ENCODE data around the gene CALHM5. TPM values are rescaled to one million over a fixed set of nuclear protein-coding genes. Genes with fewer than 3 reads are reported as not detected.

The CALHM5 gene
- total and polyA plus RNA-seq, 2 of the 4 experiments (the other 2 are of a cell fraction), result 3.3 to 10.8 TPM

GRCh38 chr6:116568821-116569755 lies 57.6 kb downstream of the CALHM5 start (continued):
- TF ChIP-seq SMC3 (IDR thresholded peaks at IDR 0.05; ENCODE audit: low read depth, low read length), result no peak

GRCh38 chr6:116570856-116571682 lies 59.6 kb downstream of the CALHM5 start, which contains the start of gene RWDD1:
RWDD1 (plus strand) TSS chr6:116571504; CDS start chr6:116571583, 79 bp downstream.
- BruUV-seq (replicated peaks), result no TSS peak
- TF ChIP-seq MXI1 (IDR thresholded peaks at IDR 0.05; ENCODE audit: borderline replicate concordance, low read depth, low read length), result peak; percentile 90
- peak; percentile 84 for TF ChIP-seq POLR2A (IDR thresholded peaks at IDR 0.05; ENCODE audit: low read depth, low read length)
- TF ChIP-seq MAFK (IDR thresholded peaks at IDR 0.05; ENCODE audit: low read depth, low read length), result 0 out of 2 replicates have a peak, but pooled peaks have one; percentile 1
- TF ChIP-seq, protein P1, sequence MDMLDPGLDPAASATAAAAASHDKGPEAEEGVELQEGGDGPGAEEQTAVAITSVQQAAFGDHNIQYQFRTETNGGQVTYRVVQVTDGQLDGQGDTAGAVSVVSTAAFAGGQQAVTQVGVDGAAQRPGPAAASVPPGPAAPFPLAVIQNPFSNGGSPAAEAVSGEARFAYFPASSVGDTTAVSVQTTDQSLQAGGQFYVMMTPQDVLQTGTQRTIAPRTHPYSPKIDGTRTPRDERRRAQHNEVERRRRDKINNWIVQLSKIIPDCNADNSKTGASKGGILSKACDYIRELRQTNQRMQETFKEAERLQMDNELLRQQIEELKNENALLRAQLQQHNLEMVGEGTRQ (IDR thresholded peaks at IDR 0.05; ENCODE audit: low read depth, low read length), result no peak
- TF ChIP-seq RAD21 (IDR thresholded peaks at IDR 0.05; ENCODE audit: low read length), result no peak
- TF ChIP-seq CEBPB (IDR thresholded peaks at IDR 0.05; ENCODE audit: low read depth, low read length), result peak; percentile 90
- TF ChIP-seq RCOR1 (IDR thresholded peaks at IDR 0.05; ENCODE audit: insufficient replicate concordance, low read length), result no peak
- no peak for TF ChIP-seq NFE2L2 (IDR thresholded peaks at IDR 0.05; ENCODE audit: low read depth, low read length)
- no peak for TF ChIP-seq RFX5 (IDR thresholded peaks at IDR 0.05; ENCODE audit: low read depth, low read length)
- TF ChIP-seq FOS (IDR thresholded peaks at IDR 0.05; ENCODE audit: low read depth, low read length), result peak; percentile 33; the same call in 1 of the 2 replicates

More at GRCh38 chr6:116570856-116571682, 59.6 kb downstream of the CALHM5 start, which contains the start of gene RWDD1:
- dilution Hi-C loops (cut with HindIII; ENCODE audit: low sequenced_read_pairs, unreplicated experiment), result no loop called here
- Histone ChIP-seq H3K79me1 (ENCODE audit: low read depth in 1 of 2, low read length in 2 of 2) (peaks cover 8 to 41% of the 10 kb centered on the region in 2 experiments), H3K23ac (ENCODE audit: low read depth, low read length) (peak within 1 kb of the TSS; percentile 83), H3K18ac (ENCODE audit: low read depth, low read length) (peak within 1 kb of the TSS; percentile 14; the same call in 1 of the 2 replicates), H3K4me3 (ENCODE audit: insufficient read depth, low read depth, low read length) (peak within 1 kb of the TSS; percentile 81), H4K20me1 (ENCODE audit: insufficient read depth, low read length) (peaks cover 3% of the 10 kb centered on the region; the same call in 1 of the 2 replicates), H4K8ac (ENCODE audit: low read depth in 2 of 2, low read length in 2 of 2) (peak within 1 kb of the TSS; percentile 67 to 89), H2AK9ac (replicated peaks; ENCODE audit: low read depth, low read length, poor library complexity) (peak within 1 kb of the TSS; percentile 51), H4K91ac (ENCODE audit: insufficient read depth, low read depth, low read length) (peak within 1 kb of the TSS; percentile 54), H3K9me1 (ENCODE audit: insufficient read depth, low read length) (no peaks in the 10 kb centered on the region), H2BK20ac (ENCODE audit: low read depth, low read length) (no peak within 1 kb of the TSS), H2AK5ac (ENCODE audit: low read depth, low read length) (0 out of 2 replicates have a peak within 1 kb of the TSS, but pooled peaks have one; percentile 3), H3K14ac (replicated peaks; ENCODE audit: low read depth, low read length) (peak within 1 kb of the TSS; percentile 77), H3K36me3 (ENCODE audit: control insufficient read depth, insufficient read depth, low read length) (no peaks in the 10 kb centered on the region), H2BK120ac (ENCODE audit: low read depth, low read length) (peak within 1 kb of the TSS; percentile 16; the same call in 1 of the 2 replicates), H2BK15ac (ENCODE audit: low read depth, low read length) (no peak within 1 kb of the TSS; the same call in 2 of the 3 replicates), H3K27me3 (ENCODE audit: control insufficient read depth, insufficient read depth, low read length) (no peaks in the 10 kb centered on the region), H3K4me1 (ENCODE audit: control insufficient read depth, insufficient read depth, low read length) (no peaks in the 10 kb centered on the region), H3K27ac (ENCODE audit: insufficient read depth, low read length) (peak within 1 kb of the TSS; percentile 88), H3K56ac (ENCODE audit: extremely low read depth, insufficient read depth, low read length) (peak within 1 kb of the TSS; percentile 84), H3K9me3 (ENCODE audit: control insufficient read depth, insufficient read depth, low read length) (no peaks in the 10 kb centered on the region), H3K9ac (ENCODE audit: low read depth, low read length) (peak within 1 kb of the TSS; percentile 88), H2BK5ac (ENCODE audit: low read depth, low read length, poor library complexity, severe bottlenecking) (peak within 1 kb of the TSS; percentile 61), H3K4ac (ENCODE audit: low read depth, low read length) (peak within 1 kb of the TSS; percentile 73), H2AFZ (replicated peaks; ENCODE audit: low read length, poor library complexity) (peak within 1 kb of the TSS; percentile 94), H3K4me2 (ENCODE audit: low read depth, low read length) (peak within 1 kb of the TSS; percentile 96), H4K5ac (ENCODE audit: low read depth, low read length) (peak within 1 kb of the TSS; percentile 34)
- CTCF ChIA-PET, result interaction anchor here (0.7 to 2.2 kb wide), 6 partner anchors 10 to 326 kb away, joined by 3 to 9 read pairs (median 4); no protein-coding TSS in a partner anchor
- intact Hi-C loops (cut with micrococcal nuclease), result loop anchor here (2.0 to 5.0 kb wide), 2 partner anchors 76 to 290 kb away; no protein-coding TSS in a partner anchor
- WGBS, 2 experiments (ENCODE audit: extremely low coverage in 2 of 2, insufficient read length in 1 of 2), result 0% methylated on average over 18 of the region's 62 CpGs; no CpG with 5 or more reads in 1 of the 2 experiments
- DNase-seq, result peak; percentile 100
- ATAC-seq (ENCODE audit: low read depth), result peak; percentile 97
- POLR2A ChIA-PET (ENCODE audit: unreplicated experiment), result interaction anchor here (0.8 to 1.0 kb wide), 2 partner anchors 13 to 300 kb away, joined by 4 to 6 read pairs; no protein-coding TSS in a partner anchor
- in situ Hi-C loops (cut with MboI; ENCODE audit: low sequenced_read_pairs), result no loop called here
